Nasal cavity respiratory epithelium epithelial cell of viscerocranial mucosa (primary cell): Measurements from ENCODE around the gene ZRANB3. TPM values are rescaled to one million over a fixed set of nuclear protein-coding genes. Genes with fewer than 3 reads are reported as not detected.

Source experiments
- total RNA-seq: library from RNA; depleted of rRNA; stranded (reverse); fragments of >200 nt; gene quantifications from 2 replicates; pipeline ENCODE4 v1.2.3, GENCODE V29; 2014

Gene ZRANB3
- total RNA-seq: 5.5 and 6.8 TPM in 2 replicates

GRCh38 chr2:135530313-135531230 lies at the start of gene ZRANB3:
ZRANB3 (minus strand) TSS chr2:135531218.

GRCh38 chr2:135531231-135532197 lies 496 bp upstream of the ZRANB3 start, which contains the start of gene R3HDM1:
R3HDM1 (plus strand) TSS chr2:135531484; CDS start chr2:135604846, 73,362 bp downstream.

Other genes starting within 250 kb of the ZRANB3 start
- gene R3HDM1, start 266 bp upstream of the ZRANB3 start, total RNA-seq: 6.2 and 16.1 TPM in 2 replicates
- gene UBXN4, start 210.6 kb upstream of the ZRANB3 start, total RNA-seq: 60.5 and 90.5 TPM in 2 replicates